SK-N-MC (cell line): ENCODE results near the gene P2RY8.

Experiments
- EZH2 ChIP-seq: fragments of 200-600 bp; sonication (generic); IDR thresholded peaks from one replicate; pipeline ENCODE4 v1.6.1; 2017; ENCODE audit warnings: antibody characterized with exemption
- POLR2AphosphoS5 ChIP-seq: IDR thresholded peaks from 2 replicates; pipeline ENCODE4 v1.6.1; 2012; ENCODE audit warnings: mild to moderate bottlenecking, low read depth, low read length, borderline replicate concordance

GRCh38 chrX:1466971-1467561, 69.9 kb downstream of the P2RY8 start:
- TF ChIP-seq POLR2AphosphoS5 (no peak), EZH2 (no peak)
